Measurements from ENCODE around the gene ARHGAP4. TPM values are rescaled to one million over a fixed set of nuclear protein-coding genes. Genes with fewer than 3 reads are reported as not detected.

The ARHGAP4 gene
- total and polyA plus RNA-seq, 2 of the 4 experiments (the other 2 are of a cell fraction), result 0.18 to 0.72 TPM

DNA sequence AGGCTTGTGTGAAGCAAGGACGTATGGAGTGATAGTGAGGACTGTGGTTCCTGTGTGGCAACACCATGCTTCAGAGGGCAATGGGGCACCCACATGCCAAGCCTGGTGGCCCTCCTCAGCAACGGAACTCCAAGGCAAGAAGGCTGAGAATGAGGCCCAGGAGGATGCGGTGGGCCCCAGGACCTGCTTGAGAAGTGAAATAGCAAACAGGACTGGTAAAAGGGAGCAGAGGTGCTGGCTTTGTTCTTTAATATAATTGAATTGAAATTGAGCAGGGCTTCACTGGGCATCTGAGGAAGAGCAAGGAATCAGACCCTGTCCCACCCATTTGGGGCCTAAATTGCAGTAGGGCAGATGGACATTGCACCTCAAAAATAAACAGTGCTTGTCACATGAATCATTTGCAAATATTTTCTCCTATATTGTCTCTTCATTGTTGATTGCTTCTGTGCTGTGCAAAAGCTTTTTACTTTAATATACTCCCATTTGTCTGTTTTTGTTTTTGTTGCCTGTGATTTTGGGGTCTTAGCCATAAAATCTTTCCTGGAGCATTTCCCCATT lies 48.7 kb upstream of the ARHGAP4 start:
- H3K27me3 ChIP-seq (ENCODE audit: control insufficient read depth, insufficient read depth, low read length), result no peaks in the 10 kb centered on the region
- H3K14ac ChIP-seq (replicated peaks; ENCODE audit: low read depth, low read length), result no peak overlapping the region
- ATAC-seq (ENCODE audit: low read depth) (no peak), DNase-seq (no peak)
- no peak overlapping the region for H2BK120ac ChIP-seq (ENCODE audit: low read depth, low read length)
- in situ Hi-C loops (cut with MboI; ENCODE audit: low sequenced_read_pairs) (no loop called here), dilution Hi-C loops (cut with HindIII; ENCODE audit: low sequenced_read_pairs, unreplicated experiment) (no loop called here), intact Hi-C loops (cut with micrococcal nuclease) (no loop called here)
- H3K9me3 ChIP-seq (ENCODE audit: control insufficient read depth, insufficient read depth, low read length), result no peaks in the 10 kb centered on the region
- no peak overlapping the region for H4K5ac ChIP-seq (ENCODE audit: low read depth, low read length)
- H3K4me3 ChIP-seq (ENCODE audit: insufficient read depth, low read depth, low read length), result no peak overlapping the region
- H3K9ac ChIP-seq (ENCODE audit: low read depth, low read length), result no peak overlapping the region
- 80% methylated on average over 1 of the region's 3 CpGs; no CpG with 5 or more reads in 1 of the 2 experiments for WGBS, 2 experiments (ENCODE audit: extremely low coverage in 2 of 2, insufficient read length in 1 of 2)
- no peak overlapping the region for H3K18ac ChIP-seq (ENCODE audit: low read depth, low read length)
- peaks cover 3% of the 10 kb centered on the region; the same call in 1 of the 2 replicates for H3K9me1 ChIP-seq (ENCODE audit: insufficient read depth, low read length)
- H2BK5ac ChIP-seq (ENCODE audit: low read depth, low read length, poor library complexity, severe bottlenecking), result no peak overlapping the region
- H4K91ac ChIP-seq (ENCODE audit: insufficient read depth, low read depth, low read length), result no peak overlapping the region
- no peak overlapping the region for H3K4me2 ChIP-seq (ENCODE audit: low read depth, low read length)
- no peak overlapping the region for H3K4ac ChIP-seq (ENCODE audit: low read depth, low read length)
- H2BK20ac ChIP-seq (ENCODE audit: low read depth, low read length), result no peak overlapping the region
- peaks cover 6% of the 10 kb centered on the region; the same call in 1 of the 2 replicates for H3K4me1 ChIP-seq (ENCODE audit: control insufficient read depth, insufficient read depth, low read length)
- no peak overlapping the region for H3K56ac ChIP-seq (ENCODE audit: extremely low read depth, insufficient read depth, low read length)
- H3K36me3 ChIP-seq (ENCODE audit: control insufficient read depth, insufficient read depth, low read length), result no peaks in the 10 kb centered on the region
- no peak overlapping the region for H4K8ac ChIP-seq (ENCODE audit: low read depth in 2 of 2, low read length in 2 of 2)
- peaks cover 14 to 21% of the 10 kb centered on the region in 2 experiments; a peak in 2 of 4 replicates for H3K79me1 ChIP-seq (ENCODE audit: low read depth in 1 of 2, low read length in 2 of 2)
- no peak overlapping the region for H2AK9ac ChIP-seq (replicated peaks; ENCODE audit: low read depth, low read length, poor library complexity)
- TF ChIP-seq CEBPB (IDR thresholded peaks at IDR 0.05; ENCODE audit: low read depth, low read length) (no peak), MXI1 (IDR thresholded peaks at IDR 0.05; ENCODE audit: borderline replicate concordance, low read depth, low read length) (no peak), CTCF (conservative IDR thresholded peaks at IDR 0.05; ENCODE audit: low read depth, low read length) (no peak), MAFK (IDR thresholded peaks at IDR 0.05; ENCODE audit: low read depth, low read length) (no peak), RFX5 (IDR thresholded peaks at IDR 0.05; ENCODE audit: low read depth, low read length) (no peak)
- TF ChIP-seq, protein P1, sequence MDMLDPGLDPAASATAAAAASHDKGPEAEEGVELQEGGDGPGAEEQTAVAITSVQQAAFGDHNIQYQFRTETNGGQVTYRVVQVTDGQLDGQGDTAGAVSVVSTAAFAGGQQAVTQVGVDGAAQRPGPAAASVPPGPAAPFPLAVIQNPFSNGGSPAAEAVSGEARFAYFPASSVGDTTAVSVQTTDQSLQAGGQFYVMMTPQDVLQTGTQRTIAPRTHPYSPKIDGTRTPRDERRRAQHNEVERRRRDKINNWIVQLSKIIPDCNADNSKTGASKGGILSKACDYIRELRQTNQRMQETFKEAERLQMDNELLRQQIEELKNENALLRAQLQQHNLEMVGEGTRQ (IDR thresholded peaks at IDR 0.05; ENCODE audit: low read depth, low read length), result no peak
- TF ChIP-seq, protein P2, sequence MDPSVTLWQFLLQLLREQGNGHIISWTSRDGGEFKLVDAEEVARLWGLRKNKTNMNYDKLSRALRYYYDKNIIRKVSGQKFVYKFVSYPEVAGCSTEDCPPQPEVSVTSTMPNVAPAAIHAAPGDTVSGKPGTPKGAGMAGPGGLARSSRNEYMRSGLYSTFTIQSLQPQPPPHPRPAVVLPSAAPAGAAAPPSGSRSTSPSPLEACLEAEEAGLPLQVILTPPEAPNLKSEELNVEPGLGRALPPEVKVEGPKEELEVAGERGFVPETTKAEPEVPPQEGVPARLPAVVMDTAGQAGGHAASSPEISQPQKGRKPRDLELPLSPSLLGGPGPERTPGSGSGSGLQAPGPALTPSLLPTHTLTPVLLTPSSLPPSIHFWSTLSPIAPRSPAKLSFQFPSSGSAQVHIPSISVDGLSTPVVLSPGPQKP (IDR thresholded peaks at IDR 0.05; ENCODE audit: borderline replicate concordance, low read depth, low read length), result no peak
- H3K23ac ChIP-seq (ENCODE audit: low read depth, low read length), result no peak overlapping the region; the same call in 1 of the 2 replicates
- H2AK5ac ChIP-seq (ENCODE audit: low read depth, low read length), result no peak overlapping the region
- H2BK15ac ChIP-seq (ENCODE audit: low read depth, low read length), result no peak overlapping the region
- ChIA-PET CTCF (no interaction called here), POLR2A (ENCODE audit: unreplicated experiment) (interaction anchor here (0.5 kb wide), 1 partner anchor 452 kb away, joined by 11 read pairs; no protein-coding TSS in a partner anchor)
- H4K20me1 ChIP-seq (ENCODE audit: insufficient read depth, low read length), result peaks cover 10% of the 10 kb centered on the region
- H3K27ac ChIP-seq (ENCODE audit: insufficient read depth, low read length), result no peak overlapping the region
- no TSS peak for BruUV-seq (replicated peaks)
- H2AFZ ChIP-seq (replicated peaks; ENCODE audit: low read length, poor library complexity), result no peak overlapping the region

All from IMR-90 (cell line).